ENCODE results near the gene LAMA1. TPM values are rescaled to one million over a fixed set of nuclear protein-coding genes. Genes with fewer than 3 reads are reported as not detected.

The LAMA1 gene
- total and polyA plus RNA-seq, 10 of the 15 experiments (the other 5 are each of a cell fraction or from before 2014, with no cell fraction given): under 0.01 to 1.9 (median 0.06) TPM; not detected in 6

DNA sequence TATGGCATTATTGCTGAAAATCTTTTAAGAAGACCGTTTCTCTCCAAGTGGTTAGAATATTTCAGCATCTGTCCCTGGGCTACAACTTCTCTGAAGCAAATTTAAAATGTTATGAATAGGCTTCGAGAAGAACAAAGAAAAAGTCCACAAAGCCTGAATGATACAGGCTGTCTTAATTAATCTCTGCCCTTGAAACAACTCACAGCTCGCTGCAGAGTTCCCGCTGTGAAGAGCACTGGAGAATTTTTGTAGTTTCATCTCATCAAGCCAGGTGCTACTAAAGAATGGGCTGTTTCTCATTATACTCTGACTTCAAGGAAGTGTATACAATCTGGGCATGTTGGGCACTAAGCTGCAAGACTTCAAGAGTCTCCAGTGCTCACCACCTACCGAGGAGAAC lies 67.6 kb downstream of the LAMA1 start:
- BruUV-seq (replicated peaks): no TSS peak
- no peaks in the 10 kb centered on the region for H4K20me1 ChIP-seq (ENCODE audit: control insufficient read depth, insufficient read depth)
- ChIA-PET POLR2A (interaction anchor here (0.5 kb wide), 1 partner anchor 44 kb away, joined by 3 read pairs; no protein-coding TSS in a partner anchor), SMC1A (ENCODE audit: uncharacterized antibody, unreplicated experiment) (no interaction called here), CTCF (no interaction called here), RAD21 (ENCODE audit: unreplicated experiment) (no interaction called here)
- WGBS (ENCODE audit: insufficient coverage, insufficient replicate concordance, low lambda C conversion rate, missing lambda C conversion rate): 9% methylated on average over 5 of the region's 5 CpGs
- in situ Hi-C loops (cut with MboI) (no loop called here), intact Hi-C loops (cut with micrococcal nuclease; ENCODE audit: unreplicated experiment) (no loop called here)
- H3K79me2 ChIP-seq (ENCODE audit: control insufficient read depth, insufficient read depth, low read length): no peaks in the 10 kb centered on the region
- H3K4me2 ChIP-seq (ENCODE audit: control insufficient read depth, insufficient read depth): no peak overlapping the region
- H3K9me3 ChIP-seq (replicated peaks; ENCODE audit: control insufficient read depth, insufficient read depth, low read length): no peaks in the 10 kb centered on the region
- no peak overlapping the region for H2AFZ ChIP-seq (ENCODE audit: control insufficient read depth, low read depth, low read length)
- no peak overlapping the region for H3K4me3 ChIP-seq
- H3K27me3 ChIP-seq (replicated peaks in 1 of 2; ENCODE audit: control insufficient read depth in 2 of 2, insufficient read depth in 2 of 2, low read length in 1 of 2): no peaks in the 10 kb centered on the region
- no peaks in the 10 kb centered on the region for H3K36me3 ChIP-seq (ENCODE audit: control insufficient read depth in 2 of 2, insufficient read depth in 2 of 2, low read length in 1 of 2)
- no peak overlapping the region for H3K27ac ChIP-seq (ENCODE audit: control insufficient read depth, insufficient read depth)
- TF ChIP-seq, protein P1, sequence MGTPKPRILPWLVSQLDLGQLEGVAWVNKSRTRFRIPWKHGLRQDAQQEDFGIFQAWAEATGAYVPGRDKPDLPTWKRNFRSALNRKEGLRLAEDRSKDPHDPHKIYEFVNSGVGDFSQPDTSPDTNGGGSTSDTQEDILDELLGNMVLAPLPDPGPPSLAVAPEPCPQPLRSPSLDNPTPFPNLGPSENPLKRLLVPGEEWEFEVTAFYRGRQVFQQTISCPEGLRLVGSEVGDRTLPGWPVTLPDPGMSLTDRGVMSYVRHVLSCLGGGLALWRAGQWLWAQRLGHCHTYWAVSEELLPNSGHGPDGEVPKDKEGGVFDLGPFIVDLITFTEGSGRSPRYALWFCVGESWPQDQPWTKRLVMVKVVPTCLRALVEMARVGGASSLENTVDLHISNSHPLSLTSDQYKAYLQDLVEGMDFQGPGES (IDR thresholded peaks at IDR 0.05): no peak
- TF ChIP-seq SPI1 (IDR thresholded peaks at IDR 0.05; ENCODE audit: borderline replicate concordance, insufficient read depth, low read depth, low read length) (no peak), NFYA (IDR thresholded peaks at IDR 0.05; ENCODE audit: borderline replicate concordance, low read depth, low read length) (no peak), PRDM15 (CRISPR knock-in tag; IDR thresholded peaks at IDR 0.05) (no peak), FOXM1 (IDR thresholded peaks at IDR 0.05; ENCODE audit: low read depth, low read length) (no peak), ZBTB11 (CRISPR knock-in tag; IDR thresholded peaks at IDR 0.05) (no peak), IKZF2 (IDR thresholded peaks at IDR 0.05) (no peak), NBN (IDR thresholded peaks at IDR 0.05) (no peak)
- TF ChIP-seq, protein P2, sequence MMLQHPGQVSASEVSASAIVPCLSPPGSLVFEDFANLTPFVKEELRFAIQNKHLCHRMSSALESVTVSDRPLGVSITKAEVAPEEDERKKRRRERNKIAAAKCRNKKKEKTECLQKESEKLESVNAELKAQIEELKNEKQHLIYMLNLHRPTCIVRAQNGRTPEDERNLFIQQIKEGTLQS (IDR thresholded peaks at IDR 0.05; ENCODE audit: borderline replicate concordance, extremely low read depth, low read depth, low read length): no peak
- TF ChIP-seq, protein P3, sequence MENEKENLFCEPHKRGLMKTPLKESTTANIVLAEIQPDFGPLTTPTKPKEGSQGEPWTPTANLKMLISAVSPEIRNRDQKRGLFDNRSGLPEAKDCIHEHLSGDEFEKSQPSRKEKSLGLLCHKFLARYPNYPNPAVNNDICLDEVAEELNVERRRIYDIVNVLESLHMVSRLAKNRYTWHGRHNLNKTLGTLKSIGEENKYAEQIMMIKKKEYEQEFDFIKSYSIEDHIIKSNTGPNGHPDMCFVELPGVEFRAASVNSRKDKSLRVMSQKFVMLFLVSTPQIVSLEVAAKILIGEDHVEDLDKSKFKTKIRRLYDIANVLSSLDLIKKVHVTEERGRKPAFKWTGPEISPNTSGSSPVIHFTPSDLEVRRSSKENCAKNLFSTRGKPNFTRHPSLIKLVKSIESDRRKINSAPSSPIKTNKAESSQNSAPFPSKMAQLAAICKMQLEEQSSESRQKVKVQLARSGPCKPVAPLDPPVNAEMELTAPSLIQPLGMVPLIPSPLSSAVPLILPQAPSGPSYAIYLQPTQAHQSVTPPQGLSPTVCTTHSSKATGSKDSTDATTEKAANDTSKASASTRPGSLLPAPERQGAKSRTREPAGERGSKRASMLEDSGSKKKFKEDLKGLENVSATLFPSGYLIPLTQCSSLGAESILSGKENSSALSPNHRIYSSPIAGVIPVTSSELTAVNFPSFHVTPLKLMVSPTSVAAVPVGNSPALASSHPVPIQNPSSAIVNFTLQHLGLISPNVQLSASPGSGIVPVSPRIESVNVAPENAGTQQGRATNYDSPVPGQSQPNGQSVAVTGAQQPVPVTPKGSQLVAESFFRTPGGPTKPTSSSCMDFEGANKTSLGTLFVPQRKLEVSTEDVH (IDR thresholded peaks at IDR 0.05; ENCODE audit: low read depth, partially characterized antibody): no peak
- FAIRE-seq (no peak), DNase-seq (ENCODE audit: low read depth, low spot score) (no peak), ATAC-seq (no peak)
- H3K9ac ChIP-seq (ENCODE audit: control insufficient read depth, insufficient read depth, low read length): no peak overlapping the region
- H3K4me1 ChIP-seq (ENCODE audit: control insufficient read depth, insufficient read depth, low read length): no peaks in the 10 kb centered on the region

Measured in GM12878 (cell line).